BE2C (cell line): ENCODE measurements around the gene TNN.
"Not testable (repeated sequence)": the region's sequence is repeated elsewhere in the genome, so short reads cannot be mapped to it uniquely, and the experiment has no call there.

Experiments
- DNase-seq: peaks from one replicate; pipeline ENCODE4 v3.0.0-alpha.2; 2020
- H3K27me3 ChIP-seq: fragments of 250-450 bp; sonication (Bioruptor Pico); 2 replicates; pipeline ENCODE4 v1.5.1; 2020; ENCODE audit warnings: mild to moderate bottlenecking
- H3K36me3 ChIP-seq: fragments of 250-450 bp; sonication (Bioruptor Pico); 2 replicates; pipeline ENCODE4 v1.5.1; 2020; ENCODE audit warnings: mild to moderate bottlenecking
- H3K4me1 ChIP-seq: fragments of 250-450 bp; sonication (Bioruptor Pico); 2 replicates; pipeline ENCODE4 v1.5.1; 2020
- H3K4me3 ChIP-seq: 2 replicates; pipeline ENCODE4 v1.5.1; 2011; ENCODE audit warnings: low read depth, low read length
- H3K9me3 ChIP-seq: fragments of 250-450 bp; sonication (Bioruptor Pico); 2 replicates; pipeline ENCODE4 v1.5.1; 2020
- CTCF ChIP-seq: IDR thresholded peaks from 2 replicates; pipeline ENCODE4 v1.5.1; 2012; ENCODE audit warnings: mild to moderate bottlenecking, low read depth, low read length

TNN gene

DNA sequence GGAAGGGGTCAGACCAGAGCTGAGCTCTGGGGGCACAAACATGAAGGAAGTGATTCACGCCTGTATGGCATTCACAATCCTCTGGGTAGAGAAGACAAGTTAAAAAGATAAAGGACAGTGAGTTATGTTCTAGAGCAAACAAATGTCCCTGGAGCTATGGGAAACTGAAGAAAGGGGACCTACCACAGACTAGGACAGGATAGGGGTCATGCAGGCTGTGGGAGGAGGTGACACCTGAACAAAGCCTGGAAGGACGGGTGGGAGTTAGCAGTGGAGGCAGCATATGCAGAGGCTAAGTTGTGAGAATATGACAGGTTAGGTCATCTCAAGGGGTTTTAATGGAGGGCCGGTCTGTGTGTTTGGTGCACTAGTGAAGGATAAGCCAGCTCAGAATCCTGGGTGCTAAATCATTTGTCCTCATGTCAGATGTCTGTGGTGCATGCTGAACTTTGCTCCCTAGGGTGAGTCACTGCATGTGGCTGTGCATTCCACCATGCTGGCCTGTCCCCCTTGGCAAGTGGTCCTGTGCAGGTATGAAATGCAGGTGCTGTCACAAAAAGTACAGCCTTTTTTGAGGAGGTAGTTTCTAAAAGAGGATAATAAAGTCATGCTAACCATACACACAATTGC, 28.5 kb downstream of the TNN start:
- Histone ChIP-seq H3K4me3 (no peak overlapping the region), H3K36me3 (no peaks in the 10 kb centered on the region), H3K4me1 (no peaks in the 10 kb centered on the region; the same call in 1 of the 2 replicates), H3K9me3 (no peaks in the 10 kb centered on the region), H3K27me3 (no peaks in the 10 kb centered on the region)
- no peak for DNase-seq
- TF ChIP-seq CTCF = no peak

DNA sequence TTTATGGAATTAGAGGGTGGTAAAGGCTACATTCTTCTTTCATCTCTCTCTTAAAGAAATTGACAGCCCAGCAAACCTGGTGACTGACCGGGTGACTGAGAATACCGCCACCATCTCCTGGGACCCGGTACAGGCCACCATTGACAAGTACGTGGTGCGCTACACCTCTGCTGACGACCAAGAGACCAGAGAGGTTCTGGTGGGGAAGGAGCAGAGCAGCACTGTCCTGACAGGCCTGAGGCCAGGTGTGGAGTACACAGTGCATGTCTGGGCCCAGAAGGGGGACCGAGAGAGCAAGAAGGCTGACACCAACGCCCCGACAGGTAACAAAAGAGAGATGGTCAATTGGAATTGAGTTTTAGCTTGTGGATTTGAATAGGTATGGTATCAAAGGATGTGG, 29.7 kb downstream of the TNN start:
- DNase-seq = no peak
- Histone ChIP-seq H3K27me3 (no peaks in the 10 kb centered on the region), H3K4me3 (no peak overlapping the region), H3K9me3 (no peaks in the 10 kb centered on the region), H3K36me3 (no peaks in the 10 kb centered on the region), H3K4me1 (no peaks in the 10 kb centered on the region; the same call in 1 of the 2 replicates)
- no peak for TF ChIP-seq CTCF

- DNase-seq = no peak
- Histone ChIP-seq H3K9me3 (no peaks in the 10 kb centered on the region), H3K27me3 (no peaks in the 10 kb centered on the region), H3K4me1 (no peaks in the 10 kb centered on the region; the same call in 1 of the 2 replicates), H3K36me3 (no peaks in the 10 kb centered on the region), H3K4me3 (no peak overlapping the region)
- no peak for TF ChIP-seq CTCF
Measured at GRCh38 chr1:175099916-175100315, 32.3 kb downstream of the TNN start.

DNA sequence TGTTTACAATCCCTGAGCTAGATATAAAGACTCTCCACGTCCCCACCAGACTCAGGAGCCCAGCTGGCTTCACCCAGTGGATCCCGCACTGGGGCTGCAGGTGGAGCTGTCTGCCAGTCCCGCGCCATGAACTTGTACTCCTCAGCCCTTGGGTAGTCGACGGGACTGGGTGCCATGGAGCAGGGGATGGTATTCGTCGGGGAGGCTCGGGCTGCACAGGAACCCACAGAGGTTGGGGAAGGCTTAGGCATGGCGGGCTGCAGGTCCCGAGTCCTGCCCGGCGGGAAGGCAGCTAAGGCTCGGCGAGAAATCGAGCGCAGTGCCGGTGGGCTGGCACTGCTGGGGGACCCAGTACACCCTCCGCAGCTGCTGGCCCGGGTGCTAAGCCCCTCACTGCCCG, 34.5 kb downstream of the TNN start:
- not testable (repeated sequence) for H3K4me1 ChIP-seq, DNase-seq, H3K4me3 ChIP-seq, H3K9me3 ChIP-seq, H3K27me3 ChIP-seq, H3K36me3 ChIP-seq

DNA sequence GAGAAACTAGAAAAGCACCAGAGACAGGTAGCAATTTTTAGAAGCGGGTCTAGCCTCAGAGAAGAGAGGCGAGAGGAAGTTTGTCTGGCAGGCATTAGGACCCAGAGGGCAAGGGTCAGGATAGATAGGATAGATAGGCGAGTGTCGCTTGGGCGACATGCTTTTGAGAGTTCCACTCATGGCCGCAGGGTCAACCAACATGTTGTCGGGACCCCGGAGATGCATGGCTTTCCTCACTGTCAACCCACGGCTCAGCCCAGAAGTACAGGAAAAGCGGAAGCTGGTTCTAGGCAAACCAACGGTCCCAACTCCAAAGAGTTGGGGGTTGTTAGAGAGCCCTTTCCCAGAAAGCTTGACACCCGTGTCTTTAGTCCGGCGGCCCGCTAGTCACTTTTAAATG, 38.9 kb downstream of the TNN start:
- not testable (repeated sequence) for H3K27me3 ChIP-seq, H3K36me3 ChIP-seq, DNase-seq, H3K9me3 ChIP-seq, H3K4me1 ChIP-seq, H3K4me3 ChIP-seq

- not testable (repeated sequence) for DNase-seq, H3K4me3 ChIP-seq, H3K4me1 ChIP-seq, H3K27me3 ChIP-seq, H3K36me3 ChIP-seq, H3K9me3 ChIP-seq
Measured at GRCh38 chr1:175108331-175108820, 40.7 kb downstream of the TNN start.

- TF ChIP-seq CTCF = no peak
- DNase-seq = no peak
- no peaks in the 10 kb centered on the region for H3K9me3 ChIP-seq
- H3K4me3 ChIP-seq = no peak overlapping the region
- no peaks in the 10 kb centered on the region for H3K36me3 ChIP-seq
- H3K27me3 ChIP-seq = no peaks in the 10 kb centered on the region
- H3K4me1 ChIP-seq = no peaks in the 10 kb centered on the region
Measured at GRCh38 chr1:175114996-175115395, 47.4 kb downstream of the TNN start.
